Hematopoietic multipotent progenitor cell (in vitro differentiated cells): ENCODE results near the gene GLRX. TPM values are rescaled to one million over a fixed set of nuclear protein-coding genes. Genes with fewer than 3 reads are reported as not detected.

Source experiments
- DNase-seq, 3 donors: peaks; one replicate each; pipeline ENCODE4 v3.0.0-alpha.2; 2011 to 2015; ENCODE audit warnings: low read depth in 2 of 3, low spot score in 2 of 3
- total RNA-seq: library from RNA; depleted of rRNA; stranded (reverse); fragments of >200 nt; gene quantifications from one replicate; pipeline ENCODE4 v1.2.3, GENCODE V29; 2012

Gene GLRX
- total RNA-seq, 1 donor, result 19.9 TPM

DNA sequence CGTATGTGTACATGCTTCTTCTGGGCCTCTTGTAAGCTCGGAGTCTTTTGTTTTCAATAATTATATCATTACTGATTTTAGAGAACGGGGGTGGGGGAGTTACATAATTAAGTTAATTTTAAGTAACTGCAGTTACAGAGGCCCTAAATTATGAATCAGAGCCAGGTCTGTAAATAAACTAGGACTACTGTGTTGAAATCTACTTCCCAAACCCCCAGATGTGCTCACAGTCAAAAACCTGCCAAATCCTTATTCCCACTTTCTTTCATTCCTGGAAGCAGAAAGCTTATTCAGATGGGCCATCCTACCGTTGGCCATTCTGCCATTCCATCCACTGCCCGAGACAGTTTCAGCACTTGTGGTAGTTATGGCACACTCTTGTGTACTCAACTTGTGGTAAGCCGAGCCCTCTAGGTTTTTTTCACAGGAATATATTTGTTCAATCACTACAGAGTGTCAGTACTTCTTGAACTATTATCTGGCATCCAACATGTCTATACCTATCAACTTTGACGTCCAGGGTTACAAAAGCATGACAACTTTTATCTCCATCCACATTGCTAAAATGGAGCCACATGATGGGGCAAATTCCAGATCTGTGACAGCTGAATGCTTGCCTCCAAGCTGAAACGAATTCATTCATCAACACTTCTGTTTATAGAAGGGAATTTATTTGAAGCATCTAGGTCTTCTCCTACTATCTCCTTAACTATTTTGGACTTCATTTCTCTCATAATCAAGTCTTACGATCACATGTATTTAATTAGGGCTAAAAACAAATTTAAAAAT, 37.8 kb downstream of the GLRX start:
- no peak for DNase-seq

DNA sequence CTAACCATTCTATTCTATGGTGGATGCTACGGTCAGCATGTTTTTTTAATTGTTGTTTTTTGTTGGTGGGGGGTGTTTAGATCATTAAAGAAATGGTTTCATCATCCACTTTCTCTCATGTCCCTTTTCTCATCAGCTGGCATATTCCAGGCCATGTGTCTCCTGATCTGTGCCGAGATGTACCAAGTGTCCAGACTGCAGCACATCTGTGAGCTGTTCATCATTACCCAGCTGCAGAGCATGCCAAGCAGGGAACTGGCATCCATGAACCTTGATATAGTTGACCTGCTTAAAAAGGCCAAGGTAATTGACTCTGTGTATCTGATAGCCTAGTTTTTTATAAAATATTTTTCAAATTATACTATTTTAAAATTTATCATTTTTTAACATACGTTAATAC, 38.9 kb downstream of the GLRX start:
- no peak for DNase-seq

DNA sequence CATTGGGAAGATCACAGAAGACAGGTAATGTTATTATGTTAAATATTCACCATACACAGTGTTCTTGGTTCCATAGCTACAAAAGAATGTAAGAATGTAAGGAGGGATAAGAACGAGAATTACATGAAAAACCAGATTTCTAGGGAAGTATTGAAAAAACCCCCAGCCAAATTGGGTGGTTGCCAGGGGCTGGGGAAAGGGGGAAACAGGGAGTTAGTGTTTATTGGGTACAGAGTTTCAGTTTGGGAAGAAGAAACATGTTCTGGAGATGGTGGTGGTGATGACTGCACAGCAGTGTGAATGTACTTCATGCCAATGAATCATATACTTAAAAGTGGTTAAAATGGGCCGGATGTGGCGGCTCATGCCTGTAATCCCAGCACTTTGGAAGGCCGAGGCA, 40.3 kb downstream of the GLRX start:
- DNase-seq, result no peak

DNA sequence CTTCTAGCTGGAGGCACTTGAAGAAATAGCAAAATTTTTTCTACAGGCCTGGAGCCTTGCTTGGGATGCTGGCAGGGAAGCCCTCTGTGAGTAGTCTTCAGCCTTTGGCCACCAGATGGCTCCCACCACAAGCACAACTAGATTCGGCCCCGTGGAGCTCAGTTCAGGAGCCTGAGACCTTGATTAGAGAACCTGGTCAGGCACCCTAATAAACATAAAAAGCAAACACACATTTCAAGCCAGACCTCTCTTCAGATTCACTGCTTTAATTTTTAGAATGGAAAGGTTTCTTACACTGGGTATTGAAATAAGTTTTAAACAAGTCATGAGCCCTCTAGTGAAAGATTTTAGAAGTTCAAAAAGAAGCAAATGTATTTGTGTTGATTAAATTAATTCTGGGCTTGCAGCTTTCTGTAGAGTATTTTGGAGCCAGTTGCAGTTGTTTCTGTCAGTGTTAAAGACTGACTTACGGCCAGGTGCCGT, 41.4 kb downstream of the GLRX start:
- DNase-seq, result peak; percentile 44 to 84 (median 75)

DNA sequence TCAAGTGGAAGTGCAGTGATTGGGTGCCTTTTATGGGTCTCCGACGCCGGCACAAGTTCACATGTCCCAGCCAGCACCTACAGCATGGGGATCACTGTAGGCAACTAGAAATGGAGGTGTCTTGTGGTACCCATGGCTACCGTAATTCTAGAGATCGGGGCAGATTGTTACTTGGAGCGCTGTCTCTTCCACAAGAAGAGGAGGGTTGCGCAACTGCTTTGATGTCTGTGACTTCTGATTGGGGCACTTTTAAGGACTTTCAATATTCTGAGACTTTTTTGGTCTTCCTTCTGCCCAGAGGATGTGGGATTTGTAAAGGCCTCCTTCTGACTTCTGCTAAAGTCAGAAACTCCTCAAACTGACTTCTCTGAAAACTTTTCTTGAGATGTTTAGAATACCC, 41.9 kb downstream of the GLRX start:
- DNase-seq, result peak in 1 of 3 donors; percentile 9

DNA sequence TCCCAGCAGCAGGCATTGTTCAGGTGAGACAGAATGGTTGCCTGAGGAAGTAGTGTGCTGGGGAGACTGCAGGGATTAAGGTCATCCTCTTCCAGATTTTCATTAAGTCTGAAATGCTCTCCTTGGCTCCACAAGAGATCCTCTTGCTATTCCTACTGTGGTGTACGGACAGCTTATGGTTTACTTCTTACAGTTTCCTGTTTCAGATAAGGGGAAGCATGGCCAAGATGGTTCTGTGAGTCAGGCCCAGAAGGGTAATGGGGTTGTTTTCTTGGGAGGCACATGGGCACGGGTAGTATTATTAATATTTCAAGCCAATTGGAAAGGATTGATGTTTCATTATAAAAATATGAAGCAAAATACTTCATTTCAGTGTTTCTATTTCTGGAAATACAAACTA, 42.9 kb downstream of the GLRX start:
- DNase-seq, result peak in 2 of 3 donors; percentile 39 to 41

DNA sequence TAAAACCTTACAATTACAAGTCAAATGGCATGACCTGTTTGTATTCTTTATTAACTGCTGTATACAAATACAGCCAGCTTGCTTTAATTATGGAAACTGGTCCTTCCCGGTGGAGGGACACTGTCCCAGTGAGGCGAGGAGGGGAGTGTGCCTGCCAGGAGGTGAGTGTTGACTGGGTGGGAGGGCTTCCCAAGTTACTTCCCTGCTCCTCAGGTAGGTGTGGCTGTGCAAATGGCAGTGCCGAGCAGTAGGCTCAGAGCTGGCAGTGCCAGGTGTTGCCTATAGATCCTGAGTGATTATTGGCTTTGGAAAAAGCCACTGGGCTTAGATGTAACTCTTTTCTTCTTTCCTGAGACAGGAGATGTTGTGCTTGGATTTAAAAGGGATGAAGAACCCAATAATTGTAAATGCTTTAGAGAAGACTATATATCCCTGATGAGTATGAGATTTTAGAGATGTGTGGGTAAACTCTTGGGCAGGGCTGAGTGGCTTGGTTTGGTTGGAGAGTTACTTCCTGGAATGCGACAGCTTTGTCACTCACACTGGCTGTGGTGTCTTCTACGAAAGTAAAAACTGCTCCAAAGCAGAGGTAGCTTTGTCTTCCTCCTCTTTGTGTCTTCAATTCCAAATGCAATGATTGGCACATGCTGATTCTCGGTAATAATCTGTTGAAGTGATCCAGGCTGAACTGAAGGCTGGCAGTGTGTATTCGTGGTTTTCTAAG, 43.7 kb downstream of the GLRX start:
- DNase-seq, result peak in 1 of 3 donors; percentile 25

DNA sequence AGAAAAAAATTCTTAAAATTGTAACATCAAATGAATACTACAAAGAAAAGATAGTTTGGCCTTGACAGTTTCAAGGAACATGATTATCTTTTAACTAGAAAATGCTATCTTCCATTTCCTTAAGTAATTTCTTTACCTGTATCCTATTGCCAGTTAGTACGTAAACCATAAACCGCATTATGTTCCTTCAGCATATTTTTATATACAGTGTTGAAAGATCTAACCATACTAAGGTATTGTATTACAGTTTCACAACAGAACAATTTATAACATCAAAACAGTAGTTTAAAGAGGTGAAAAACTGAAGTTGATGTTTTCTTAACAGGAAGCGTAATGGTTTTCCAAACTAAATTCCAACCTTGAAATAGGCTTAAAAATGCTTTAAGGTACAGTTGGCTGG, 45.1 kb downstream of the GLRX start:
- DNase-seq, result no peak

DNA sequence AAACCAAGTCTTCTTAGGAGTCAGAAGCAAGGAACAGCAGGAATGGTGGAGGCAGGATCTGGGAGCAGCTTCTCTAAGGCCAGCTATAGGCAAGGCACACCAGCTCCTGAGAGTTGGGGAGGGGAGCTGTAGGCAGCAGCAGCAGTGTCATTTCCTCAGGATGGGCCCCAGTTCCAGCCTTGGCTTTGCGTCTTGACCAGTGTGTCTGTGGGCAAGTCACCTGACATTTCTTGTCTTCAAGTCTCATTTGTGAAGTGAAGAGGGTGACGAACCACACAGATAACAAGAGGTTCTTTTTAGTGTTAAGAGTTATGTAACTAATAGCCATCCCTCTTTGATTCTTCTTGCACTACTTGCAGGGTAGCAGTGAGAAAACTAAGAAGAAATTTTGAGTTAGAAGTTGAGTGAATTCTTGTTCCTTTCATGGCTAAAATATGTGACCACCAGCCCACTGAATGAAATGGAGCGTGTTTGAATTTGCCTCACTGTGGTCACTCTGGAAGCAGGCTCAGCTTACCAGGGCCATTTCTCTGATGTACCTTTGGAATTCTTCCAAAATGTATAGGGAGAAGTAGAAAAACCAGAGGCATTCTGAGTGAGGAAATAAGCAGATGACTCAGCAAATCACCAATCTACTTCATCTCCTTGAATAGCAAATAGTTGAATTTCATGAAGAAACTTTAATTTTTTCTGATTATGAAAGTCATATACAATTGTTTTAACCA, 49.0 kb downstream of the GLRX start:
- peak in 1 of 3 donors; percentile 55 for DNase-seq

DNA sequence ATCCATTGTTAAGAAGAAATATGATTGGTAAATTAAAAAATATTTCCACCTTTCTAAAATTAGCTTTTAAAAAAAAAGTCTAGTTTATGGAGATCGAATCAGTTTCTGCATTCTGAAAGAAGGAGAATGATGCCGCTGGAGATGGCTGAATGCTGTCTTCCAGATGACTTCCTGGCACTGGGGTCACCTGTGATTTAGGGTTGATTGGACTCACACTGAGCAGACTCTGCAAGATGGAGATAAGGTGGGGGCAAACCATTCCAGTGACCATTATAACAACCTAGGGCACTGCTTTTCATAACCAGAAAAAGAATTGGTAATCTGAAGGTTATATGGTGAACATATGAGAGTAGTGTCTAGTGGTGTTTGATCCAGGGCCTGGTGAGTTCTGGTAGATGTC, 50.6 kb downstream of the GLRX start:
- no peak for DNase-seq

DNA sequence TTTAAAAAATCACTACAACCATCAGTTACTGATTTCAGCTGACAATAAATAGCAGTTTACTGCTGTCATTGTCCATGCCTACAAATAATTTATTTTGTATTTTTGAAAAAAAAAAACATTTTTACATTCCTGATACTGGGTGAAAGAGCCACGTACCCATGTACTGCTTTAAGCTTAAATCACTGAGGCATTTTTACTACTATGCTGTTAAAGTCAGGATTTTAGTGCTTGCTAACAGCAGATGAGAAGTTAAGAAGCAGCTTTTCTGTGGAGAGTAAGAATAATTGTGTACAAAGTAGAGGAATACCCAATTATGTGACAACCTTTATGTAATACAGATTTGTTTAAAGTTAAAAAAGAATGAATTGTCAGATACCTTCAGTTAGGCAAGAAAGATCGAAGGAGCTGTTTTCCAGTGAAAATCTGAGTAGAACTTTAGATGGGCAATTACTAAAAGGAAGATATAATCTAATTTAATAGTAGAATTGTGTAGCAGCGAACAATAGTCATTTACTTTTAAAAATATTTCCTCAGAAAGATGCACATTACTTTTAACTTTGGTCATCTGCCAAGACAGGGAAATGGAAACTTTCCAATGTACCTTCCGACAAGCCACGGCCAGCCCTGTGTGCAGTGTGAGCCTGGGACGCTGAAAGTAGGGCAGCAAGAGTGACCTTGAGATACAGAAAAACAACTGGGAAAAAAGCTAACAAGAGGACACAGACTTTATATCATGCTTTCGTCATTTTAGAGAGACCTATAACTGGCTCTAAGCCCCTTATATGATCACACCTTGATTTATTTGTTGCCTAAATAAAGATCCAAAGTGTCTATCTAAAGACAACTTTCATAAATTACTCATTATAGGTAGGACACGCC, 51.5 kb downstream of the GLRX start:
- DNase-seq, result no peak

DNA sequence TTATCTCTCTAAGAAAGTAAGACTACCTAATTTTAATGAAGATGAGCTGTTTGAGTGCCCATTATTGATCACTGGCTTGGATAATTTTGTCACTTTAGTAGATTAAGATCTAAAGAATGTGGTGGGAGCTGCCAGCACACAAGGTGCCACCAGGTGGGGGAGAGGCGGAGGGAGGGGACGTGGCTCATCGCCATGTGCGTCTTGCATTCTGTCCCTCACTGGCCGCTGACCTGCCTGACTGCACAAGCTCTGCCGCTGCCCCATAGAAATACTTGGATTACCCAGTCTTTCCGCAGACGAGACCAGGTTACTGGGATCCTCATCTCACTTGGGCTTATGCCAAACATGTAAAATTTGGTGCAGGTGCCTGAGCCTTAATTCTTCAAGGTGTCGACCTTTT, 53.8 kb downstream of the GLRX start:
- no peak for DNase-seq

DNA sequence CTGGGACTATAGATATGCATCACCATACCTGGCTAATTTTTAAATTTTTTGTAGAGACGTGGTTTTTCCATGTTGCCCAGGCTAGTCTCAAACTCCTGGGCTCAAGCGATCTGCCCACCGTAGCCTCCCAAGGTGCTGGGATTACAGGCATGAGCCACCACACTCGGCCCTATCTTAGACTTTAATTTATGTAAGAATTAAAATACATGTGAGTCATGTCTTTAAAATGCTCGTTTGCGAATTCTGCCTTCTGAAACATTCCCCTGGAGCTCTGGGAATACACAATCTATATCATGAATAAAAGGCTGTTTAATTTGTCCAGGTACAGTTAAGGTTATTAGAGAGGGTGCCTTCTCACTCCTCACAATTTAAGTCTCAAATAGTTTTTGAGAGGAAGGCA, 58.6 kb downstream of the GLRX start:
- no peak for DNase-seq

Other genes with a start within 250 kb of the GLRX start
- gene GPR150, start 202.6 kb downstream of the GLRX start, total RNA-seq, result 0.54 TPM
- gene RFESD, start 175.9 kb downstream of the GLRX start, total RNA-seq, result 1.6 TPM
- gene SPATA9, start 139.7 kb downstream of the GLRX start, total RNA-seq, result under 0.01 TPM
- 48.7 TPM for gene RHOBTB3, start 91.4 kb downstream of the GLRX start, total RNA-seq
- 11.3 TPM for gene ELL2, start 139.1 kb upstream of the GLRX start, total RNA-seq